GM12878 (cell line): ENCODE results near the gene CDC14A. TPM values are rescaled to one million over a fixed set of nuclear protein-coding genes. Genes with fewer than 3 reads are reported as not detected.

Experiments used
- ATAC-seq: fragments of 200-7000 bp; cut with Tn5 transposase; 3 replicates; pipeline ENCODE4 v1.9.1; 2020; ENCODE audit warnings: mild to moderate bottlenecking, moderate library complexity
- BruUV-seq: library from RNA; stranded (reverse); fragments of 400-500 nt; replicated peaks from 2 replicates; lab custom pipeline; 2021; lab: Mats Ljungman, UMichigan
- CTCF ChIA-PET: fragments of 300-600 bp; sonication (Branson Sonifier 250); formaldehyde crosslinking; extraction: SDS; loops from one replicate; lab custom pipeline; 2021; ENCODE audit warnings: inconsistent platforms; lab: Yijun Ruan, JAX
- POLR2A ChIA-PET: fragments of 350-600 bp; formaldehyde crosslinking; extraction: SDS; loops from one replicate; lab custom pipeline; 2021; ENCODE audit warnings: inconsistent platforms; lab: Charles Lee
- RAD21 ChIA-PET: fragments of 300-600 bp; sonication (Branson Sonifier 250); formaldehyde crosslinking; loops from one replicate; lab custom pipeline; 2023; ENCODE audit warnings: antibody characterized with exemption; ENCODE audit not compliant: unreplicated experiment; lab: Charles Lee
- SMC1A ChIA-PET: fragments of 300-600 bp; sonication (Branson Sonifier 250); formaldehyde crosslinking; loops from one replicate; lab custom pipeline; 2023; ENCODE audit not compliant: unreplicated experiment, uncharacterized antibody; lab: Charles Lee
- DNase-seq: peaks from one replicate; pipeline ENCODE4 v3.0.0-alpha.2; 2011; ENCODE audit warnings: low read depth, low spot score
- FAIRE-seq: peaks from 3 replicates; lab custom pipeline; 2011; peaks lifted over from hg19 to GRCh38; lab: Jason Lieb, UNC
- H2AFZ ChIP-seq: 2 replicates; pipeline ENCODE4 v1.6.0; 2011; ENCODE audit warnings: low read depth, low read length, control low read depth; ENCODE audit not compliant: control insufficient read depth
- H3K27ac ChIP-seq: 2 replicates; pipeline ENCODE4 v1.5.1; 2011; ENCODE audit warnings: control low read depth; ENCODE audit not compliant: control insufficient read depth, insufficient read depth
- H3K27me3 ChIP-seq, 2 experiments: replicated peaks in 1 of 2; 2 replicates each; pipeline versions ENCODE4 v1.6.0 to v1.6.1; 2011; ENCODE audit warnings: low read length in 1 of 2; ENCODE audit not compliant: control insufficient read depth in 2 of 2, insufficient read depth in 2 of 2
- H3K36me3 ChIP-seq, 2 experiments: 2 replicates each; pipeline ENCODE4 v1.5.1; 2011; ENCODE audit warnings: low read length in 1 of 2; ENCODE audit not compliant: control insufficient read depth in 2 of 2, insufficient read depth in 2 of 2
- H3K4me1 ChIP-seq: 2 replicates; pipeline ENCODE4 v1.6.1; 2011; ENCODE audit warnings: mild to moderate bottlenecking, low read length, moderate library complexity, mixed read lengths; ENCODE audit not compliant: control insufficient read depth, insufficient read depth
- H3K4me2 ChIP-seq: 2 replicates; pipeline ENCODE4 v1.6.0; 2011; ENCODE audit warnings: control low read depth; ENCODE audit not compliant: control insufficient read depth, insufficient read depth
- H3K4me3 ChIP-seq: fragments of 200-600 bp; sonication (generic); 2 replicates; pipeline ENCODE4 v1.5.1; 2016
- H3K79me2 ChIP-seq: 2 replicates; pipeline ENCODE4 v1.6.0; 2011; ENCODE audit warnings: low read length; ENCODE audit not compliant: control insufficient read depth, insufficient read depth
- H3K9ac ChIP-seq: 2 replicates; pipeline ENCODE4 v1.8.0; 2011; ENCODE audit warnings: low read length, control low read depth, mixed read lengths; ENCODE audit not compliant: control insufficient read depth, insufficient read depth
- H3K9me3 ChIP-seq: replicated peaks from 3 replicates; pipeline ENCODE4 v1.5.1; 2011; ENCODE audit warnings: mild to moderate bottlenecking, low read length; ENCODE audit not compliant: control insufficient read depth, insufficient read depth
- H4K20me1 ChIP-seq: 2 replicates; pipeline ENCODE4 v1.6.0; 2011; ENCODE audit not compliant: control insufficient read depth, insufficient read depth
- BCL11A ChIP-seq: IDR thresholded peaks from 2 replicates; pipeline ENCODE4 v1.6.1; 2011; ENCODE audit warnings: low read depth, low read length
- CBX5 ChIP-seq: sonication (generic); IDR thresholded peaks from 2 replicates; pipeline ENCODE4 v1.6.1; 2016; ENCODE audit warnings: low read depth, moderate library complexity, mild to moderate bottlenecking, inconsistent platforms
- HCFC1 ChIP-seq: fragments of 150-350 bp; IDR thresholded peaks from 2 replicates; pipeline ENCODE4 v1.6.1; 2014; ENCODE audit warnings: low read length
- IRF3 ChIP-seq: fragments of 450-650 bp; IDR thresholded peaks from 2 replicates; pipeline ENCODE4 v1.6.1; 2014; ENCODE audit warnings: mild to moderate bottlenecking
- JUNB ChIP-seq: IDR thresholded peaks from 2 replicates; pipeline ENCODE4 v1.6.1; 2016; ENCODE audit warnings: antibody characterized with exemption, mild to moderate bottlenecking
- KLF5 ChIP-seq: fragments of 450-650 bp; IDR thresholded peaks from 2 replicates; pipeline ENCODE4 v1.6.1; 2014; ENCODE audit warnings: mild to moderate bottlenecking; ENCODE audit not compliant: partially characterized antibody
- MAX ChIP-seq: IDR thresholded peaks from 2 replicates; pipeline ENCODE4 v1.6.1; 2012; ENCODE audit warnings: low read depth, low read length, improper control_type of control experiment
- MYC ChIP-seq: IDR thresholded peaks from 2 replicates; pipeline ENCODE4 v1.6.1; 2011; ENCODE audit warnings: mild to moderate bottlenecking, low read length, moderate library complexity, inconsistent platforms; ENCODE audit not compliant: insufficient read depth, insufficient replicate concordance, insufficient read length, severe bottlenecking
- RB1 ChIP-seq: fragments of 450-650 bp; formaldehyde crosslinking; IDR thresholded peaks from 2 replicates; pipeline ENCODE4 v1.6.1; 2017; ENCODE audit warnings: mild to moderate bottlenecking, borderline replicate concordance
- SPI1 ChIP-seq: IDR thresholded peaks from 2 replicates; pipeline ENCODE4 v1.6.1; 2011; ENCODE audit warnings: low read depth, mild to moderate bottlenecking, low read length, moderate library complexity, borderline replicate concordance; ENCODE audit not compliant: insufficient read depth
- TCF3 ChIP-seq: IDR thresholded peaks from 2 replicates; pipeline ENCODE4 v1.6.1; 2012; ENCODE audit warnings: low read depth, mild to moderate bottlenecking, low read length, borderline replicate concordance; ENCODE audit not compliant: insufficient read depth
- ZSCAN29 ChIP-seq: fragments of 450-650 bp; IDR thresholded peaks from 2 replicates; pipeline ENCODE4 v1.6.1; 2017; ENCODE audit warnings: mild to moderate bottlenecking, moderate library complexity
- WGBS: methylation state at CpG from one replicate; pipeline ENCODE4 v1.1.6; 2016; ENCODE audit warnings: low lambda C conversion rate; ENCODE audit not compliant: insufficient replicate concordance, insufficient coverage; ENCODE audit errors: missing lambda C conversion rate; 5-methylcytosine and 5-hydroxymethylcytosine counted together
- in situ Hi-C: fragments of 300-500 bp; cut with MboI; formaldehyde crosslinking; loops from 9 replicates; pipeline ENCODE4 v1.14.3; 2018; ENCODE audit warnings: mixed read lengths
- intact Hi-C: fragments of 100-400 bp; cut with micrococcal nuclease; formaldehyde crosslinking; loops from one replicate; pipeline ENCODE4 v1.14.2; 2022; ENCODE audit not compliant: unreplicated experiment
- polyA plus RNA-seq, 11 experiments: library from polyadenylated mRNA; depleted of rRNA in 4 of 11; unstranded in 6 of 11; stranded (reverse) in 5 of 11; fragments of >200 nt; fragmentation: Nextera tagmentation in 4 of 11; fragmentation: Illumina TruSeq in 1 of 11; extraction: Ambion mirVana in 4 of 11; extraction: Trizol in 1 of 11; gene quantifications; 1 replicate in 1 of 11; 2 replicates in 10 of 11; pipeline versions ENCODE4 v1.2.1 to v1.2.3, GENCODE V29; 2011 to 2016; ENCODE audit warnings: inconsistent platforms in 2 of 11, missing spikeins in 2 of 11, low read depth in 1 of 11
- total RNA-seq, 4 experiments: library from RNA; depleted of rRNA in 3 of 4; stranded (reverse); fragments of >200 nt in 3 of 4; fragmentation: Illumina TruSeq in 1 of 4; extraction: Trizol in 1 of 4; gene quantifications; 2 replicates each; pipeline versions ENCODE4 v1.2.1 to v1.2.3, GENCODE V29; 2013 to 2021

The CDC14A gene
- total and polyA plus RNA-seq, 10 of the 15 experiments (the other 5 are each of a cell fraction or from before 2014, with no cell fraction given), result 1.5 to 7.1 (median 5.5) TPM

GRCh38 chr1:100419072-100419471, 66.8 kb downstream of the CDC14A start:
- SMC1A ChIA-PET, result interaction anchor here (0.6 to 1.0 kb wide), 2 partner anchors 15 to 37 kb away, joined by 3 to 4 read pairs; no protein-coding TSS in a partner anchor
- no TSS peak for BruUV-seq
- Histone ChIP-seq H3K27ac (no peak overlapping the region), H3K4me2 (no peak overlapping the region), H3K9ac (no peak overlapping the region), H3K4me3 (no peak overlapping the region), H3K36me3 (no peaks in the 10 kb centered on the region), H3K9me3 (no peaks in the 10 kb centered on the region), H3K79me2 (no peaks in the 10 kb centered on the region), H2AFZ (no peak overlapping the region), H3K27me3 (no peaks in the 10 kb centered on the region), H4K20me1 (no peaks in the 10 kb centered on the region; the same call in 1 of the 2 replicates), H3K4me1 (peaks cover 13% of the 10 kb centered on the region)
- no peak for FAIRE-seq
- in situ Hi-C loops, result no loop called here
- TF ChIP-seq CBX5 (no peak), ZSCAN29 (no peak), BCL11A (no peak), MYC (no peak), MAX (no peak), IRF3 (no peak), KLF5 (no peak), RB1 (no peak), JUNB (no peak), HCFC1 (no peak), TCF3 (no peak), SPI1 (no peak)
- CTCF ChIA-PET, result interaction anchor here (0.6 kb wide), 1 partner anchor 92 kb away, joined by 3 read pairs; no protein-coding TSS in a partner anchor
- POLR2A ChIA-PET, result no interaction called here
- WGBS, result 83% methylated on average over 2 of the region's 2 CpGs
- RAD21 ChIA-PET, result no interaction called here
- ATAC-seq, result no peak
- intact Hi-C loops, result no loop called here
- DNase-seq, result no peak
